ENCODE data around the gene KIF11. TPM values are rescaled to one million over a fixed set of nuclear protein-coding genes. Genes with fewer than 3 reads are reported as not detected.

Gene KIF11
- total and polyA plus RNA-seq, 4 experiments from 2014 or later, result 0.87 to 2.1 (median 1.5) TPM

GRCh38 chr10:92699518-92700381 lies 106.8 kb downstream of the KIF11 start:
- ChIA-PET POLR2A (ENCODE audit: partially characterized antibody) (interaction anchor here (2.5 kb wide), 1 partner anchor 10 kb away, joined by 9 read pairs; the partner anchor contains the start of gene HHEX), CTCF (ENCODE audit: partially characterized antibody) (no interaction called here)

GRCh38 chr10:92702301-92702916 lies 109.5 kb downstream of the KIF11 start:
- Histone ChIP-seq H3K4me3 (ENCODE audit: low read length in 2 of 2) (no peak overlapping the region), H3K9me3 (ENCODE audit: control insufficient read depth in 1 of 2, low read length in 2 of 2) (no peaks in the 10 kb centered on the region), H3K27me3 (ENCODE audit: insufficient read depth, low read length) (peaks cover 5% of the 10 kb centered on the region), H3K27ac (ENCODE audit: low read depth, low read length) (no peak overlapping the region), H3K4me1 (ENCODE audit: insufficient read depth, low read length) (peaks cover 20% of the 10 kb centered on the region), H3K36me3 (ENCODE audit: insufficient read depth, low read length) (no peaks in the 10 kb centered on the region)
- CTCF ChIA-PET (ENCODE audit: partially characterized antibody), result interaction anchor here (0.7 kb wide), 1 partner anchor 1212 kb away, joined by 3 read pairs; no protein-coding TSS in a partner anchor
- Mint-ChIP-seq H3K27me3 (peaks cover 28 to 50% of the 10 kb centered on the region in 2 donors), H3K9me3 (no peaks in the 10 kb centered on the region), H3K4me3 (no peak overlapping the region), H3K27ac (no peak overlapping the region), H3K36me3 (no peaks in the 10 kb centered on the region), H3K4me1 (peaks cover 16 to 33% (median 25%) of the 10 kb centered on the region in 4 donors)
- POLR2A ChIA-PET (ENCODE audit: partially characterized antibody), result no interaction called here
- intact Hi-C loops (cut with micrococcal nuclease), result no loop called here
- DNase-seq, result no peak

More at GRCh38 chr10:92699518-92700381, 106.8 kb downstream of the KIF11 start:
- H3K27me3 Mint-ChIP-seq, result peaks cover 32 to 61% of the 10 kb centered on the region in 2 donors
- no peaks in the 10 kb centered on the region for H3K36me3 Mint-ChIP-seq
- Histone ChIP-seq H3K9me3 (ENCODE audit: control insufficient read depth in 1 of 2, low read length in 2 of 2) (no peaks in the 10 kb centered on the region), H3K36me3 (ENCODE audit: insufficient read depth, low read length) (no peaks in the 10 kb centered on the region), H3K27me3 (ENCODE audit: insufficient read depth, low read length) (peaks cover 8% of the 10 kb centered on the region), H3K4me1 (ENCODE audit: insufficient read depth, low read length) (peaks cover 20% of the 10 kb centered on the region), H3K4me3 (ENCODE audit: low read length in 2 of 2) (peak overlapping the region; percentile 26 to 43), H3K27ac (ENCODE audit: low read depth, low read length) (no peak overlapping the region)
- peak in 4 of 5 donors; percentile 12 to 41 (median 26) for DNase-seq
- peak overlapping the region in 3 of 7 donors; percentile 8 to 60 (median 44) for H3K27ac Mint-ChIP-seq
- peaks cover 17 to 35% (median 26%) of the 10 kb centered on the region in 4 donors for H3K4me1 Mint-ChIP-seq
- intact Hi-C loops (cut with micrococcal nuclease), result loop anchor here (10.0 kb wide), 1 partner anchor 145 kb away; the partner anchor contains the start of gene EXOC6
- H3K9me3 Mint-ChIP-seq, result no peaks in the 10 kb centered on the region
- H3K4me3 Mint-ChIP-seq, result peak overlapping the region; percentile 79 to 90 (median 86)

Other genes starting within 250 kb of the KIF11 start
- 10 to 100 TPM; 38.4 to 40.2 TPM for gene IDE, start 19.0 kb upstream of the KIF11 start, total RNA-seq
- 10 to 100 TPM; 19.5 to 20.0 TPM for gene IDE, start 19.0 kb upstream of the KIF11 start, polyA plus RNA-seq
- gene HHEX, start 96.8 kb downstream of the KIF11 start, total RNA-seq, result under 1 TPM in 1 of 2 experiments, not detected in 1; 0.32 TPM
- 1 to 10 TPM in 1 of 2 donors, under 1 TPM in 1; 0.98 to 1.2 TPM for gene HHEX, start 96.8 kb downstream of the KIF11 start, polyA plus RNA-seq

Measured in CD4-positive, alpha-beta memory T cell (primary cell).